ENCODE measurements around the gene ZNF683. TPM values are rescaled to one million over a fixed set of nuclear protein-coding genes. Genes with fewer than 3 reads are reported as not detected.

Gene ZNF683
- total RNA-seq, 4 donors from 2014 or later, result not detected

- intact Hi-C loops (cut with DNase I; ENCODE audit: low total_unique reads), result no loop called here
- DNase-seq (ENCODE audit: low spot score in 2 of 2), result no peak
- TF ChIP-seq POLR2A (IDR thresholded peaks at IDR 0.05), result no peak
- TF ChIP-seq, protein P1, sequence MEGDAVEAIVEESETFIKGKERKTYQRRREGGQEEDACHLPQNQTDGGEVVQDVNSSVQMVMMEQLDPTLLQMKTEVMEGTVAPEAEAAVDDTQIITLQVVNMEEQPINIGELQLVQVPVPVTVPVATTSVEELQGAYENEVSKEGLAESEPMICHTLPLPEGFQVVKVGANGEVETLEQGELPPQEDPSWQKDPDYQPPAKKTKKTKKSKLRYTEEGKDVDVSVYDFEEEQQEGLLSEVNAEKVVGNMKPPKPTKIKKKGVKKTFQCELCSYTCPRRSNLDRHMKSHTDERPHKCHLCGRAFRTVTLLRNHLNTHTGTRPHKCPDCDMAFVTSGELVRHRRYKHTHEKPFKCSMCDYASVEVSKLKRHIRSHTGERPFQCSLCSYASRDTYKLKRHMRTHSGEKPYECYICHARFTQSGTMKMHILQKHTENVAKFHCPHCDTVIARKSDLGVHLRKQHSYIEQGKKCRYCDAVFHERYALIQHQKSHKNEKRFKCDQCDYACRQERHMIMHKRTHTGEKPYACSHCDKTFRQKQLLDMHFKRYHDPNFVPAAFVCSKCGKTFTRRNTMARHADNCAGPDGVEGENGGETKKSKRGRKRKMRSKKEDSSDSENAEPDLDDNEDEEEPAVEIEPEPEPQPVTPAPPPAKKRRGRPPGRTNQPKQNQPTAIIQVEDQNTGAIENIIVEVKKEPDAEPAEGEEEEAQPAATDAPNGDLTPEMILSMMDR (IDR thresholded peaks at IDR 0.05), result no peak
- H3K4me3 ChIP-seq (ENCODE audit: low read depth, poor library complexity, severe bottlenecking), result no peak overlapping the region
- WGBS, 2 donors, result 85 to 88% methylated on average over 2 of the region's 2 CpGs
Measured at GRCh38 chr1:26317146-26317545, 55.4 kb downstream of the ZNF683 start.

GRCh38 chr1:26315874-26316850 is 56.4 kb downstream of the ZNF683 start:
- no peak for DNase-seq (ENCODE audit: low spot score in 2 of 2)
- intact Hi-C loops (cut with DNase I; ENCODE audit: low total_unique reads), result no loop called here
- TF ChIP-seq POLR2A (IDR thresholded peaks at IDR 0.05), result no peak
- TF ChIP-seq, protein P1 (IDR thresholded peaks at IDR 0.05), result no peak
- H3K4me3 ChIP-seq (ENCODE audit: low read depth, poor library complexity, severe bottlenecking), result no peak overlapping the region
- WGBS, 2 donors, result 88 to 94% methylated on average over 8 of the region's 8 CpGs

DNA sequence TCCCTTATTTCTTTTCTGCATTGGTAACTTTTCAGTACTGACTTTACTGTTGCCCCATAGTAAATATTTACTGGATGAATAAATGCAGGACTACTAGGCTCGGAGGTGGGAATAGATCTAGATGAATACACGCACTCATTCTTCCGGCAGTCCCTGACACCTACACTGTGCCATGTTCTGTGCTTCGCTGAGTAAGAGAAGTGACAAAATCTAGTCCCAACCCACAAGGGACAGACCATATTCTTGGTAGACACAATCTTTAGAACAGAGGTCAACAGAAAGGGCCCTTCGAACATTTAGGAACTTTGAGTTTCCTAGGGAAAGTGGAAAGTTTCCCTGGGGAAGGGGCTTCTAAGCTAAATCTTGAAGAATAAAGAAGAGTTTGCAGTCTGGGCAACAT is 58.0 kb downstream of the ZNF683 start:
- intact Hi-C loops (cut with DNase I; ENCODE audit: low total_unique reads), result no loop called here
- 90 to 92% methylated on average over 5 of the region's 5 CpGs for WGBS, 2 donors
- TF ChIP-seq POLR2A (IDR thresholded peaks at IDR 0.05), result no peak
- TF ChIP-seq, protein P1 (IDR thresholded peaks at IDR 0.05), result no peak
- H3K4me3 ChIP-seq (ENCODE audit: low read depth, poor library complexity, severe bottlenecking), result no peak overlapping the region
- no peak for DNase-seq (ENCODE audit: low spot score in 2 of 2)

Other genes with a start within 250 kb of the ZNF683 start
- gene FAM110D, start 213.7 kb downstream of the ZNF683 start, total RNA-seq, result 1 to 10 TPM in 3 of 4 donors, under 1 TPM in 1; 0.57 to 9.1 (median 3.2) TPM
- gene C1orf232, start 203.8 kb downstream of the ZNF683 start, total RNA-seq, result not detected
- gene ZNF593, start 202.8 kb downstream of the ZNF683 start, total RNA-seq, result 10 to 100 TPM; 17.4 to 49.3 (median 31.4) TPM
- gene ZNF593OS, start 200.9 kb downstream of the ZNF683 start, total RNA-seq, result not detected
- gene CNKSR1, start 195.3 kb downstream of the ZNF683 start, total RNA-seq, result 10 to 100 TPM; 16.8 to 71.4 (median 45.0) TPM
- not detected for gene CATSPER4, start 182.1 kb downstream of the ZNF683 start, total RNA-seq
- gene CEP85, start 138.6 kb downstream of the ZNF683 start, total RNA-seq, result 10 to 100 TPM; 13.0 to 17.2 (median 14.1) TPM
- 10 to 100 TPM; 74.8 to 97.1 (median 78.3) TPM for gene SH3BGRL3, start 92.7 kb downstream of the ZNF683 start, total RNA-seq
- 1 to 10 TPM; 5.1 to 9.6 (median 5.8) TPM for gene UBXN11, start 66.1 kb downstream of the ZNF683 start, total RNA-seq
- 1 to 10 TPM in 3 of 4 donors, not detected in 1; 2.0 to 6.1 (median 3.5) TPM for gene CD52, start 54.8 kb downstream of the ZNF683 start, total RNA-seq
- gene CRYBG2, start 18.6 kb downstream of the ZNF683 start, total RNA-seq, result 100 to 1,000 TPM in 1 of 4 donors, 10 to 100 TPM in 3; 52.3 to 104 (median 56.9) TPM
- not detected for gene LIN28A, start 38.1 kb upstream of the ZNF683 start, total RNA-seq
- gene DHDDS, start 59.6 kb upstream of the ZNF683 start, total RNA-seq, result 10 to 100 TPM; 23.9 to 47.2 (median 39.9) TPM
- gene HMGN2, start 99.7 kb upstream of the ZNF683 start, total RNA-seq, result 100 to 1,000 TPM; 128 to 224 (median 167) TPM
- 10 to 100 TPM; 34.1 to 72.6 (median 38.2) TPM for gene RPS6KA1, start 157.0 kb upstream of the ZNF683 start, total RNA-seq